Aorta (tissue), 5 donors: ENCODE data around the gene USP9X. TPM values are rescaled to one million over a fixed set of nuclear protein-coding genes. Genes with fewer than 3 reads are reported as not detected.

Experiments
- ATAC-seq: fragments of 200-7000 bp; cut with Tn5 transposase; one replicate; pipeline ENCODE4 v1.9.1; 2022; ENCODE audit warnings: moderate library complexity; ENCODE audit not compliant: low FRiP score
- DNase-seq, 2 donors: peaks; one replicate each; pipeline ENCODE4 v3.0.0-alpha.2; 2020
- H3K27ac ChIP-seq, 2 donors: one replicate each; pipeline ENCODE4 v1.5.1; 2013; ENCODE audit warnings: low read length in 2 of 2, mild to moderate bottlenecking in 2 of 2, moderate library complexity in 2 of 2, control low read depth in 1 of 2, inconsistent platforms in 1 of 2, low read depth in 1 of 2
- H3K27me3 ChIP-seq, 2 donors: one replicate each; pipeline ENCODE4 v1.6.1; 2013; ENCODE audit warnings: control low read depth in 1 of 2, low read length in 1 of 2, mild to moderate bottlenecking in 1 of 2, moderate library complexity in 1 of 2; ENCODE audit not compliant: insufficient read depth in 2 of 2, control insufficient read depth in 1 of 2
- H3K36me3 ChIP-seq, 2 donors: one replicate each; pipeline ENCODE4 v1.6.1; 2013; ENCODE audit warnings: control low read depth in 1 of 2, low read length in 1 of 2, mild to moderate bottlenecking in 1 of 2; ENCODE audit not compliant: insufficient read depth in 2 of 2, control insufficient read depth in 1 of 2
- H3K4me1 ChIP-seq, 2 donors: one replicate each; pipeline ENCODE4 v1.6.1; 2013; ENCODE audit warnings: low read length in 2 of 2, control low read depth in 1 of 2, mild to moderate bottlenecking in 1 of 2, moderate library complexity in 1 of 2; ENCODE audit not compliant: insufficient read depth in 2 of 2, control insufficient read depth in 1 of 2
- H3K4me3 ChIP-seq, 2 donors: one replicate each; pipeline ENCODE4 v1.5.1; 2013; ENCODE audit warnings: low read length in 2 of 2, control low read depth in 1 of 2, mild to moderate bottlenecking in 1 of 2
- H3K9me3 ChIP-seq: one replicate; pipeline ENCODE4 v1.6.1; 2013; ENCODE audit warnings: mild to moderate bottlenecking, low read length; ENCODE audit not compliant: control insufficient read depth
- WGBS, 2 donors: extraction: QIAGEN DNeasy Blood & Tissue Kit; methylation state at CpG; one replicate each; pipeline ENCODE4 v1.1.7; 2013; 5-methylcytosine and 5-hydroxymethylcytosine counted together
- intact Hi-C, 2 donors: fragments of 100-400 bp; cut with DNase I; formaldehyde crosslinking; loops; one replicate each; pipeline versions ENCODE4 v1.14.2 to v1.15.0; 2022
- polyA plus RNA-seq, 2 donors: library from polyadenylated mRNA; stranded (reverse); fragments of 200-250 nt; gene quantifications; one replicate each; pipeline ENCODE4 v1.2.3, GENCODE V29; 2013
- total RNA-seq, 2 donors: library from RNA; stranded (reverse); fragmentation: NEBNext Ultra II Directional; extraction: Animal tissue kit (Norgen Biotek cat#: 25700); gene quantifications; one replicate each; pipeline ENCODE4 v1.2.1, GENCODE V29; 2021
- donor health status: healthy with polysubstance abuse.
- donor health status: Bipolar disorder and iron deficiency.
- donor health status: DM: no; HTN: no; CAD: no.
- donor health status: DM: no; HTN: no; CAD: no.
- donor health status: DM: yes; HTN: yes; CAD: no.

USP9X gene
- total and polyA plus RNA-seq, 4 donors: 7.8 to 91.4 (median 51.1) TPM

DNA sequence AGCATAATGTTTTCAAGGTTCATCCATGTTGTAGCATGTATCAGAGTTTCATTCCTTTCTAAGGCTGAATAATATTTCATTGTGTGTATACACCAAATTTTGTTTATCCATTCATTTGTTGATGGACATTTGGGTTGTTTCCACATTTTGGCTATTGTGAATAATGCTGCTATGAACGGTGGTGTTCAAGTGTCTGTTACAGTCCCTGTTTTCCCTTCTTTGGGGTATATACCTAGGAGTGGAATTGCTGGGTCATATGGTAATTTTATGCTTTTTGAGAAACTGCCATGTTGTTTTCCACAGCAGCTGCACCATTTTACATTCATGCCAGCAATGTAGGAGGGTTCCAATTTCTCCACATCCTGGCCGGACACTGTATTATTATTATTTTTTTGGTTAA lies 3.4 kb upstream of the USP9X start:
- no peak for ATAC-seq
- no peak for DNase-seq
- Histone ChIP-seq H3K4me3 (no peak overlapping the region), H3K4me1 (no peaks in the 10 kb centered on the region), H3K36me3 (no peaks in the 10 kb centered on the region), H3K27me3 (no peaks in the 10 kb centered on the region), H3K9me3 (no peaks in the 10 kb centered on the region), H3K27ac (no peak overlapping the region)
- WGBS, 2 donors: 64 to 88% methylated on average over 2 of the region's 2 CpGs
- intact Hi-C loops: loop anchor here in 1 of 2 donors (10.0 kb wide), 2 partner anchors 347 to 437 kb away; partner anchors contain the start of genes CXorf38 and MED14

DNA sequence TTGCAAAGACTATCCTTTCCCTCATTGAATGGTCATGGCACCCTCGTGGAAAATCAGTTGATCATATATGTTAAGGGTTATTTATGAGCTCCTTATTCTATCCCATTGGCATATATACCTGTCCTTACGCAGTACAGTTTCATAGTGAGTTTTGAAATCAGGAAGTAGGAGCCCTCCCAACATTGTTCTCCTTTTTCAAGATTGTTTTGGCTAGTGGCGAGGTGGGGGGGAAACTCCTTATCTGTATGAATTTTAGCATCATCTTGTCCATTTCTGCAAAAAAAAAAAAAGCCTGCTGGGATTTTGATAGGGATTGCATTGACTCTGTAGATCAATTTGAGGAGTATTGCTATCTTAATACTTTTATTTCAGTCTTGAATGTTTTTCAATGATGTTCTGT lies 2.5 kb upstream of the USP9X start:
- ATAC-seq (no peak), DNase-seq (no peak)
- no peak overlapping the region for H3K4me3 ChIP-seq
- no peaks in the 10 kb centered on the region for H3K9me3 ChIP-seq
- H3K27ac ChIP-seq: no peak overlapping the region
- H3K27me3 ChIP-seq: no peaks in the 10 kb centered on the region
- 77 to 85% methylated on average over 3 of the region's 3 CpGs for WGBS, 2 donors
- intact Hi-C loops: loop anchor here in 1 of 2 donors (10.0 kb wide), 2 partner anchors 348 to 438 kb away; partner anchors contain the start of genes CXorf38 and MED14
- H3K36me3 ChIP-seq: no peaks in the 10 kb centered on the region
- no peaks in the 10 kb centered on the region for H3K4me1 ChIP-seq

DNA sequence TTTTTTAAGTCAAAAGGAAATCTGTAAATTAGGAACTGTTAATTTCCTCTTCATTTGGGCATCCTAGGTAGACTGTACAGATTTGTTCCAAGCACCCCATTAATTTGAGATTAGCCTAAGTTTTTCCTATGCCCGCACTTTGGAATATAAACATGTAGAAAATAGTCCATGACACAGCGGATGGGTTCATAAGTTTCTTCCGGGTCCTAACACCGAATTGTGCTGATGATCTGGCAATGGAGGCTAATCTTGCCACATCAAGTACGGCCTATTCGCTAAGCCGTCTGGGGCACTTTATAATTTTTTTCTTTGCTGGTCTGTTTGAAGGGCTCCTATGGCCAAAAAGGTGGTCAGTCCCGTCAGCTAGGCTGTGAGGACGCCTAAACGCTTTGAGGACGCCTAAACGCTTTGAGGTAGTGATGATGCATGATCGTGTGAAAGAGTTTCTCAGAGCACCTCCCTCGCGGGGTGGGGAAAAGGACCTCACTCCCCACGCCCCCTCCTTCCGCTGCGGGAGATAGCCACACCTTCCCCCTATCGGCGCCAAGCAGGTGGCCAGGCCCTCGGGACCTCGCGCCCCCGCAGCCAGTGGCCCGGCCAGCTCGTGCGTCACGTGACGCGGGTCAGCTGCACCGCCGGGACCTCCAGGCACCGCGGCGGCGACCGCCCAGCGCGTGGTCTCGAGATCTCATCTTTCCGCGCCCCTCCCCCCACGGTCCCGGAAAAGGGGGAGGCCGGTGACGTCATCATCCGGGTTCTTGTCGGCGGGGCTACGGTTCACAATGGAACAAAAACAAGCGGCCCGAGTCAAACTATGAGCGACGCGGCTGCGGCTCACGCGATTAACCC lies 977 bp upstream of the USP9X start:
- WGBS, 2 donors: 0% methylated on average over 52 to 58 of the region's 58 CpGs
- Histone ChIP-seq H3K27ac (peak overlapping the region in 1 of 2 donors; percentile 95), H3K36me3 (no peaks in the 10 kb centered on the region), H3K27me3 (no peaks in the 10 kb centered on the region), H3K4me3 (peak overlapping the region; percentile 88 to 95), H3K4me1 (no peaks in the 10 kb centered on the region), H3K9me3 (no peaks in the 10 kb centered on the region)
- ATAC-seq (peak; percentile 94), DNase-seq (peak; percentile 98 to 100)
- intact Hi-C loops: loop anchor here in 1 of 2 donors (10.0 kb wide), 2 partner anchors 349 to 439 kb away; partner anchors contain the start of genes CXorf38 and MED14

- intact Hi-C loops: loop anchor here in 1 of 2 donors (5.0 to 10.0 kb wide), 3 partner anchors 247 to 441 kb away; partner anchors contain the start of genes CXorf38, DDX3X and MED14
Observed at GRCh38 chrX:41085512-41085877, 250 bp downstream of the USP9X start.

GRCh38 chrX:41085878-41086626 lies 807 bp downstream of the USP9X start:
- 0 to 1% methylated on average over 65 to 71 of the region's 71 CpGs for WGBS, 2 donors
- H3K27me3 ChIP-seq: no peaks in the 10 kb centered on the region
- H3K36me3 ChIP-seq: no peaks in the 10 kb centered on the region
- intact Hi-C loops: loop anchor here in 1 of 2 donors (5.0 to 10.0 kb wide), 3 partner anchors 246 to 441 kb away; partner anchors contain the start of genes CXorf38, DDX3X and MED14
- peak overlapping the region in 1 of 2 donors; percentile 60 for H3K27ac ChIP-seq
- no peaks in the 10 kb centered on the region for H3K9me3 ChIP-seq
- no peaks in the 10 kb centered on the region for H3K4me1 ChIP-seq
- DNase-seq (peak; percentile 75 to 85), ATAC-seq (peak; percentile 21)
- H3K4me3 ChIP-seq: peak overlapping the region; percentile 58 to 95

More at GRCh38 chrX:41085512-41085877, 250 bp downstream of the USP9X start:
- Histone ChIP-seq H3K36me3 (no peaks in the 10 kb centered on the region), H3K27me3 (no peaks in the 10 kb centered on the region), H3K4me1 (no peaks in the 10 kb centered on the region), H3K9me3 (no peaks in the 10 kb centered on the region), H3K4me3 (peak overlapping the region; percentile 58 to 95), H3K27ac (peak overlapping the region in 1 of 2 donors; percentile 60)
- peak; percentile 83 to 89 for DNase-seq
- WGBS, 2 donors: 0% methylated on average over 33 to 38 of the region's 39 CpGs
- peak; percentile 62 for ATAC-seq

GRCh38 chrX:41086627-41086932 lies 1.3 kb downstream of the USP9X start:
- peak overlapping the region; percentile 58 to 95 for H3K4me3 ChIP-seq
- DNase-seq (no peak), ATAC-seq (no peak)
- H3K36me3 ChIP-seq: no peaks in the 10 kb centered on the region
- 0 to 2% methylated on average over 11 of the region's 11 CpGs for WGBS, 2 donors
- H3K27me3 ChIP-seq: no peaks in the 10 kb centered on the region
- intact Hi-C loops: loop anchor here in 1 of 2 donors (5.0 to 10.0 kb wide), 3 partner anchors 246 to 442 kb away; partner anchors contain the start of genes CXorf38, DDX3X and MED14
- no peaks in the 10 kb centered on the region for H3K4me1 ChIP-seq
- H3K9me3 ChIP-seq: no peaks in the 10 kb centered on the region
- peak overlapping the region in 1 of 2 donors; percentile 60 for H3K27ac ChIP-seq

GRCh38 chrX:41087201-41087600 lies 2.0 kb downstream of the USP9X start:
- H3K4me3 ChIP-seq: peak overlapping the region; percentile 58 to 95
- no peaks in the 10 kb centered on the region for H3K9me3 ChIP-seq
- no peaks in the 10 kb centered on the region for H3K27me3 ChIP-seq
- WGBS, 2 donors: 3 to 43% methylated on average over 6 of the region's 6 CpGs
- intact Hi-C loops: loop anchor here in 1 of 2 donors (5.0 to 10.0 kb wide), 3 partner anchors 245 to 442 kb away; partner anchors contain the start of genes CXorf38, DDX3X and MED14
- H3K4me1 ChIP-seq: no peaks in the 10 kb centered on the region
- H3K27ac ChIP-seq: no peak overlapping the region
- ATAC-seq: no peak
- no peaks in the 10 kb centered on the region for H3K36me3 ChIP-seq
- DNase-seq: no peak

DNA sequence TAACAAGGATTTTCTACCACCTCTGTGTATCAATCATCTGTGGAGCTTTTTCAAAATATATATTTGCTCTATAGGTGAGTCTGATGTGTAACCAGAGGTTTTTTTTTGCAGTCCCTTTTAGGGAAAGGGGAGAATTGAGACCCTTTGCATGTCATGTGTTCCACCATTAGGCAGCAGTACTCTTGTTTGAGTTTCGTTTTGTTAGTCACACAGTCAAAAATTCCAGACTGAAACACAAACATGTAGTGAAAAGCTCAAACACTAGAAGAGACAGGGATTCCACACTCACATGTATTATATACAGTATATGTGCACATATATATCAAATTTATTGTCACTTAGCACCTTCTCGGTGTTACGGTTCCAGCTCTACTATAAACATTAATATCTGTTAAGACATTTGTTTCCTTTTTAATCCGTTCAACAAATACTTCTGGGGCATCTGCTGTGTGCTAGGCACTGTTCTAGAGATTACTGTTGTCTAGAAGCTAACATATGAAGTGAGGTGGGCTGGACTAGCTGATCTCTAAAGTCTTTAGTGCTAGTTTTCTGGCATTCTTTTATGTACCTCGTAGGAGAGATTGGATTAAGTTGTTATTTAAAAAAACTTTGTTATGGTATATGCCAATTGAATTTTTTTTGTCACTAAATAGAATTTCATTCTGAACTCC lies 5.5 kb downstream of the USP9X start:
- no peaks in the 10 kb centered on the region for H3K27me3 ChIP-seq
- ATAC-seq (no peak), DNase-seq (no peak)
- WGBS, 2 donors: 3 to 49% methylated on average over 5 of the region's 5 CpGs
- no peaks in the 10 kb centered on the region for H3K9me3 ChIP-seq
- intact Hi-C loops: no loop called here
- H3K27ac ChIP-seq: no peak overlapping the region
- H3K4me3 ChIP-seq: no peak overlapping the region
- H3K36me3 ChIP-seq: no peaks in the 10 kb centered on the region
- peaks cover 1 to 5% of the 10 kb centered on the region in 2 donors for H3K4me1 ChIP-seq
